Measurements from ENCODE around the gene GRIK5. TPM values are rescaled to one million over a fixed set of nuclear protein-coding genes. Genes with fewer than 3 reads are reported as not detected.

The GRIK5 gene
- polyA plus RNA-seq, 1 donor from 2014 or later, result 22.4 TPM

DNA sequence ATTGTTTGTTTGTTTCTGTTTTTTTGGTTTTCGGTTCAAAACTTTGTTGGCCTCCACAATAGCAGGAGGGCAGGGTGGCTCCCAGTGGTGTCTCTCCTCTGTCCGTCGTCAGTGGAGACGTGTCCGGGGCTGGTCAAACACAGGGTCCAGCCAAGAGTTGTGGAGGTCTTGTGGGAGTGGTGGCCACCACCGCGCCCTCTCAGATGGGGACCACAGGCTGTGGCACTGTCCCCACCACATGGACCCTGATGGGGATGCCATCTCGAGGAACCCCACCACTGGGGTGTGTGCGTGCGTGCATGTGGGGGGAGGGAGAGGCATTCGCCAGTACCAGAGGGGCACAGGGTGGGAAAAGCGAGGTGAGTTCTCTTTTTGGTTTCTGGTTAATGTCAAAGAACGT lies 19.8 kb upstream of the GRIK5 start:
- H3K36me3 ChIP-seq (ENCODE audit: insufficient read depth, low read length), result peaks cover 5% of the 10 kb centered on the region

DNA sequence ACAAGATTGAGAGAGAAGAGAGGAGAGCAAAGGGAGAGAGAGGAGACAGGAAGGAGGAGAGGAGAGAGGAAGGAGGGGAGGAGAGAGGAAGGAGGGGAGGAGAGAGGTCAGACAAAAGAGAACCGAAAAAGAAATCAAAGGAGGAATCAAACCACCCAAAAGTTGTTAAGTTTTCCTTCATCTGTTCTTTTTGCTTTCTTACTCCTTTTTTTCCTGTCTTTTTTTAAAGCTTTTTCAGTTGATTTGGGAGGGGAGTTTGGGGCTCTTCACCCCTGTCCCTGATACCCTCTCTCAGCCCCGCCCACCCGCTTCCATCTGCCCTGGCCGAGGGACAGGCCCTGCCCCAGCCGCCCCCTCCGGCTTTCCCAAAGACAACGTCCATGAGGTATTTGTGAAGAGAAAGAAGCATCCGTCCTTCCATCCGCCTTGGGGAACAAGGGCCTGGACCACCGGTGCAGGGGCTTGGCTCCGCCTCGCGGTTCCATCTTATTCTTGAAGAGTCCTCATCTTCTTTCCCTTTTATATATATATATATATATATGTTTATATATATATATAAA lies 19.3 kb upstream of the GRIK5 start:
- H3K4me2 ChIP-seq (ENCODE audit: low read length), result no peak overlapping the region
- no peaks in the 10 kb centered on the region for H3K9me2 ChIP-seq (ENCODE audit: insufficient read depth, low read length)
- no peak for TF ChIP-seq TAF1 (IDR thresholded peaks at IDR 0.05; ENCODE audit: low read depth)
- H3F3A ChIP-seq (ENCODE audit: insufficient read depth, low read length, poor library complexity, severe bottlenecking), result no peaks in the 10 kb centered on the region
- H3K9me3 ChIP-seq (ENCODE audit: low read length), result no peaks in the 10 kb centered on the region
- no peaks in the 10 kb centered on the region for H3K79me2 ChIP-seq (replicated peaks; ENCODE audit: insufficient read depth, low read length)
- H2AFZ ChIP-seq (ENCODE audit: low read depth, low read length), result no peak overlapping the region
- no peaks in the 10 kb centered on the region for H3K36me3 ChIP-seq (ENCODE audit: insufficient read depth, low read length)
- H3K27ac ChIP-seq (ENCODE audit: low read length), result no peak overlapping the region
- H3K27me3 ChIP-seq (ENCODE audit: insufficient read depth, low read depth, low read length), result no peaks in the 10 kb centered on the region
- no peak overlapping the region for H3K9ac ChIP-seq (ENCODE audit: low read length)
- H4K20me1 ChIP-seq (ENCODE audit: insufficient read depth), result no peaks in the 10 kb centered on the region
- no peak overlapping the region for H3K4me3 ChIP-seq (ENCODE audit: low read length)

More for the DNA sequence above, 19.8 kb upstream of the GRIK5 start:
- Histone ChIP-seq H4K20me1 (ENCODE audit: insufficient read depth) (no peaks in the 10 kb centered on the region), H3F3A (ENCODE audit: insufficient read depth, low read length, poor library complexity, severe bottlenecking) (no peaks in the 10 kb centered on the region), H3K9me3 (ENCODE audit: low read length) (no peaks in the 10 kb centered on the region), H3K9me2 (ENCODE audit: insufficient read depth, low read length) (no peaks in the 10 kb centered on the region), H3K27ac (ENCODE audit: low read length) (no peak overlapping the region), H3K9ac (ENCODE audit: low read length) (no peak overlapping the region), H3K27me3 (ENCODE audit: insufficient read depth, low read depth, low read length) (no peaks in the 10 kb centered on the region), H3K79me2 (replicated peaks; ENCODE audit: insufficient read depth, low read length) (no peaks in the 10 kb centered on the region), H3K4me2 (ENCODE audit: low read length) (no peak overlapping the region), H3K4me3 (ENCODE audit: low read length) (no peak overlapping the region), H2AFZ (ENCODE audit: low read depth, low read length) (no peak overlapping the region)
- TF ChIP-seq, protein P1, sequence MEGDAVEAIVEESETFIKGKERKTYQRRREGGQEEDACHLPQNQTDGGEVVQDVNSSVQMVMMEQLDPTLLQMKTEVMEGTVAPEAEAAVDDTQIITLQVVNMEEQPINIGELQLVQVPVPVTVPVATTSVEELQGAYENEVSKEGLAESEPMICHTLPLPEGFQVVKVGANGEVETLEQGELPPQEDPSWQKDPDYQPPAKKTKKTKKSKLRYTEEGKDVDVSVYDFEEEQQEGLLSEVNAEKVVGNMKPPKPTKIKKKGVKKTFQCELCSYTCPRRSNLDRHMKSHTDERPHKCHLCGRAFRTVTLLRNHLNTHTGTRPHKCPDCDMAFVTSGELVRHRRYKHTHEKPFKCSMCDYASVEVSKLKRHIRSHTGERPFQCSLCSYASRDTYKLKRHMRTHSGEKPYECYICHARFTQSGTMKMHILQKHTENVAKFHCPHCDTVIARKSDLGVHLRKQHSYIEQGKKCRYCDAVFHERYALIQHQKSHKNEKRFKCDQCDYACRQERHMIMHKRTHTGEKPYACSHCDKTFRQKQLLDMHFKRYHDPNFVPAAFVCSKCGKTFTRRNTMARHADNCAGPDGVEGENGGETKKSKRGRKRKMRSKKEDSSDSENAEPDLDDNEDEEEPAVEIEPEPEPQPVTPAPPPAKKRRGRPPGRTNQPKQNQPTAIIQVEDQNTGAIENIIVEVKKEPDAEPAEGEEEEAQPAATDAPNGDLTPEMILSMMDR (IDR thresholded peaks at IDR 0.05; ENCODE audit: poor library complexity, severe bottlenecking), result no peak
- TF ChIP-seq EZH2 (IDR thresholded peaks at IDR 0.05; ENCODE audit: borderline replicate concordance, insufficient read depth, low read length, poor library complexity, severe bottlenecking) (no peak), SMC3 (conservative IDR thresholded peaks at IDR 0.05; ENCODE audit: poor library complexity) (no peak)

DNA sequence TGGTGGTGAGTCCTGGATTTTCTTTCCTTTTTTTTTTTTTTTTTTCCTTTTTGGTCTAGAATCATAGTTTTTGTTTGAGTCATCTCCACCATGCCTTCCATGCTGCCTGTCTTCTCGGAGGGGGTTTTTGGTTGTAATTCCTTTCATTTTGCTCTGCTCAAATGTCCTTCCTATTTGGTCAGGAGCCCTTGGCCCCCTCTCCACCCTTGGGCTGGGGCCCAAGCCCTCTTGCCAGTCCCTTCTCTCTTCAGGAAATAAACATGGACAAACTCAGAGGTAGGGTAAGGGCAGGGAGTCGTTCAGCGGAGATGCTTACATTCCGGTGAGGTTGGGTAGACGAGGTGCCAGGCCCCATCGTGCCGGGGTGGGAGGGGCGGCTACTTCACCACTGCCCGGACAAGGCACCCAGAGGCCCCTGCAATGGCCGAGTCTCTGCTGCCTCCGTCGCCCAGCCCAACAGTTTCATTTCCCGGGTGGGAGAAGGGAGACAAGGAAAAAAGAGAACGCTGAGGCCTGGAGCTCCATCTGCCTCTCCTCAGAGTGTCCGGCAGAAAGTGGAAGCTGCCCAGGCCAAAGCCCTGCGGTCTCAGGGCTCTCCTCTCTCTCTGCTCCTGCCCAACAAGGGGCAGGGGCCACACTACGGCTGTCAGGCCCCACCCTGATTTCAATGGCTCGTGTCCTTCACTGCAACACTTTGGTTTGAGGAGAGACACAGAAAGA lies 18.6 kb upstream of the GRIK5 start:
- no peaks in the 10 kb centered on the region for H3F3A ChIP-seq (ENCODE audit: insufficient read depth, low read length, poor library complexity, severe bottlenecking)
- no peaks in the 10 kb centered on the region for H3K36me3 ChIP-seq (ENCODE audit: insufficient read depth, low read length)
- H3K9ac ChIP-seq (ENCODE audit: low read length), result no peak overlapping the region
- no peak overlapping the region for H3K4me2 ChIP-seq (ENCODE audit: low read length)
- no peaks in the 10 kb centered on the region for H3K9me3 ChIP-seq (ENCODE audit: low read length)
- H3K9me2 ChIP-seq (ENCODE audit: insufficient read depth, low read length), result no peaks in the 10 kb centered on the region
- H2AFZ ChIP-seq (ENCODE audit: low read depth, low read length), result no peak overlapping the region
- H3K4me3 ChIP-seq (ENCODE audit: low read length), result no peak overlapping the region
- H3K79me2 ChIP-seq (replicated peaks; ENCODE audit: insufficient read depth, low read length), result no peaks in the 10 kb centered on the region
- no peak overlapping the region for H3K27ac ChIP-seq (ENCODE audit: low read length)
- H4K20me1 ChIP-seq (ENCODE audit: insufficient read depth), result no peaks in the 10 kb centered on the region
- H3K27me3 ChIP-seq (ENCODE audit: insufficient read depth, low read depth, low read length), result no peaks in the 10 kb centered on the region
- TF ChIP-seq EZH2 (IDR thresholded peaks at IDR 0.05; ENCODE audit: borderline replicate concordance, insufficient read depth, low read length, poor library complexity, severe bottlenecking) (no peak), MXI1 (conservative IDR thresholded peaks at IDR 0.05; ENCODE audit: poor library complexity, severe bottlenecking) (no peak), REST (IDR thresholded peaks at IDR 0.05; ENCODE audit: borderline replicate concordance) (no peak), RAD21 (conservative IDR thresholded peaks at IDR 0.05) (no peak), SMC3 (conservative IDR thresholded peaks at IDR 0.05; ENCODE audit: poor library complexity) (no peak), EP300 (conservative IDR thresholded peaks at IDR 0.05; ENCODE audit: poor library complexity, severe bottlenecking) (no peak), POLR2AphosphoS5 (IDR thresholded peaks at IDR 0.05) (no peak), TAF1 (IDR thresholded peaks at IDR 0.05; ENCODE audit: low read depth) (no peak)
- TF ChIP-seq, protein P1 (IDR thresholded peaks at IDR 0.05; ENCODE audit: poor library complexity, severe bottlenecking), result no peak
